Measurements from ENCODE around the gene CELF2. TPM values are rescaled to one million over a fixed set of nuclear protein-coding genes. Genes with fewer than 3 reads are reported as not detected.

Gene CELF2
- total RNA-seq, 1 donor from 2014 or later, result 89.2 TPM

GRCh38 chr10:10989669-10990068, 28.0 kb upstream of the CELF2 start:
- H3K9me3 Mint-ChIP-seq, result peaks cover 7% of the 10 kb centered on the region
- H3K36me3 Mint-ChIP-seq (ENCODE audit: low read depth), result no peaks in the 10 kb centered on the region
- TF ChIP-seq CTCF (IDR thresholded peaks at IDR 0.05), result no peak
- H3K4me1 Mint-ChIP-seq, result no peaks in the 10 kb centered on the region
- no peak overlapping the region for H3K27ac Mint-ChIP-seq
- peaks cover 27% of the 10 kb centered on the region for H3K27me3 Mint-ChIP-seq
- intact Hi-C loops (cut with micrococcal nuclease), result no loop called here
- DNase-seq (no peak), ATAC-seq (ENCODE audit: low read depth) (no peak)
- POLR2A ChIA-PET, result no interaction called here
- no peak overlapping the region for H3K4me3 Mint-ChIP-seq
- CTCF ChIA-PET, result no interaction called here

GRCh38 chr10:10991144-10991543, 26.5 kb upstream of the CELF2 start:
- no peak for TF ChIP-seq CTCF (IDR thresholded peaks at IDR 0.05)
- DNase-seq (no peak), ATAC-seq (ENCODE audit: low read depth) (no peak)
- Mint-ChIP-seq H3K27me3 (peaks cover 31% of the 10 kb centered on the region), H3K4me1 (no peaks in the 10 kb centered on the region), H3K9me3 (peaks cover 7% of the 10 kb centered on the region), H3K4me3 (no peak overlapping the region), H3K27ac (no peak overlapping the region), H3K36me3 (ENCODE audit: low read depth) (no peaks in the 10 kb centered on the region)
- intact Hi-C loops (cut with micrococcal nuclease), result no loop called here
- ChIA-PET POLR2A (no interaction called here), CTCF (no interaction called here)

- no peak for DNase-seq
- peaks cover 7% of the 10 kb centered on the region for H3K9me3 Mint-ChIP-seq
- H3K27ac Mint-ChIP-seq, result no peak overlapping the region
- H3K4me1 Mint-ChIP-seq, result no peaks in the 10 kb centered on the region
- ChIA-PET POLR2A (no interaction called here), CTCF (no interaction called here)
- H3K4me3 Mint-ChIP-seq, result no peak overlapping the region
- TF ChIP-seq CTCF (IDR thresholded peaks at IDR 0.05), result no peak
- peaks cover 28% of the 10 kb centered on the region for H3K27me3 Mint-ChIP-seq
- H3K36me3 Mint-ChIP-seq (ENCODE audit: low read depth), result no peaks in the 10 kb centered on the region
- no peak for ATAC-seq (ENCODE audit: low read depth)
- intact Hi-C loops (cut with micrococcal nuclease), result no loop called here
These were observed 25.6 kb upstream of the CELF2 start for GRCh38 chr10:10992072-10992471.

GRCh38 chr10:10992961-10993714, 24.5 kb upstream of the CELF2 start:
- peaks cover 27% of the 10 kb centered on the region for H3K27me3 Mint-ChIP-seq

GRCh38 chr10:10993785-10994184, 23.9 kb upstream of the CELF2 start:
- ATAC-seq (ENCODE audit: low read depth) (no peak), DNase-seq (no peak)
- no peak for TF ChIP-seq CTCF (IDR thresholded peaks at IDR 0.05)
- no peaks in the 10 kb centered on the region for H3K36me3 Mint-ChIP-seq (ENCODE audit: low read depth)
- H3K9me3 Mint-ChIP-seq, result peaks cover 7% of the 10 kb centered on the region
- no peak overlapping the region for H3K4me3 Mint-ChIP-seq
- intact Hi-C loops (cut with micrococcal nuclease), result no loop called here
- POLR2A ChIA-PET, result no interaction called here
- no peaks in the 10 kb centered on the region for H3K4me1 Mint-ChIP-seq
- H3K27me3 Mint-ChIP-seq, result peaks cover 27% of the 10 kb centered on the region
- no peak overlapping the region for H3K27ac Mint-ChIP-seq
- CTCF ChIA-PET, result no interaction called here

More at GRCh38 chr10:10992961-10993714, 24.5 kb upstream of the CELF2 start:
- ChIA-PET CTCF (no interaction called here), POLR2A (no interaction called here)
- no peak for ATAC-seq (ENCODE audit: low read depth)
- DNase-seq, result no peak
- H3K36me3 Mint-ChIP-seq (ENCODE audit: low read depth), result no peaks in the 10 kb centered on the region
- no peak overlapping the region for H3K4me3 Mint-ChIP-seq
- no peaks in the 10 kb centered on the region for H3K4me1 Mint-ChIP-seq
- intact Hi-C loops (cut with micrococcal nuclease), result no loop called here
- TF ChIP-seq CTCF (IDR thresholded peaks at IDR 0.05), result no peak
- no peak overlapping the region for H3K27ac Mint-ChIP-seq
- peaks cover 7% of the 10 kb centered on the region for H3K9me3 Mint-ChIP-seq
